GM12878 (cell line): ENCODE measurements around the gene VRTN.

Experiments
- CREM ChIP-seq: IDR thresholded peaks from 2 replicates; pipeline ENCODE4 v1.6.1; 2014; ENCODE audit warnings: antibody characterized with exemption, low read depth
- POLR2AphosphoS5 ChIP-seq: IDR thresholded peaks from 2 replicates; pipeline ENCODE4 v1.6.1; 2011; ENCODE audit warnings: mild to moderate bottlenecking, low read length, inconsistent platforms
- RFX5 ChIP-seq: IDR thresholded peaks from 2 replicates; pipeline ENCODE4 v1.6.1; 2011; ENCODE audit warnings: low read depth, low read length, improper control_type of control experiment
- SREBF1 ChIP-seq: IDR thresholded peaks from 2 replicates; pipeline ENCODE4 v1.6.1; 2012; ENCODE audit warnings: mild to moderate bottlenecking, low read length
- TAF1 ChIP-seq: IDR thresholded peaks from 2 replicates; pipeline ENCODE4 v1.6.1; 2011; ENCODE audit warnings: mild to moderate bottlenecking, low read depth, low read length, borderline replicate concordance
- YY1 ChIP-seq: IDR thresholded peaks from 2 replicates; pipeline ENCODE4 v1.6.1; 2011; ENCODE audit warnings: low read depth, mild to moderate bottlenecking, low read length

DNA sequence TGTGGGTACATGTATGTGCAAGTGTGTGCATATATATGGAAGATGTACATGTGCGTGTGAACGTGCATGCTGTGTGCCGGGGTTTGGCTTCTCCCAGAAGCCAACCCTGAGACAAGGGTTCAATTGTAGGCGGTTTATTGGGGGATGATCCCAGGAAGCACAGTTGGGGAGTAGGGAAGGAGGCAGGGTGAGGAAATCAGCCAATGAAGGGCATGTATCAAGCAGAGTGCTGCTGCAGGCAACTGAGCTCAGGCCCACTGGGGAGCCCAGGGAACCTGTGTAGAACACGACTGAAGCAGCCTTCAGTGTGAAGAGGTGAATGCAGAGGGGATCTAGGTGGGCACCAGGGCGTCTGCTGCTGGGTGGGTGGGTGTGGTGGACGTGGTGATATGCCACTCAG, 56.2 kb downstream of the VRTN start:
- no peak for TF ChIP-seq SREBF1
- no peak for TF ChIP-seq TAF1
- no peak for TF ChIP-seq RFX5
- no peak for TF ChIP-seq CREM
- no peak for TF ChIP-seq POLR2AphosphoS5
- no peak for TF ChIP-seq YY1
